HG02763 (cell line): ENCODE results near the gene TSPAN31.
"Not testable (repeated sequence)": the region's sequence is repeated elsewhere in the genome, so short reads cannot be mapped to it uniquely, and the experiment has no call there.

Experiments used
- ATAC-seq: cut with Tn5 transposase; IDR thresholded peaks from one replicate; pipeline ENCODE4 v1.9.1; 2021; ENCODE audit warnings: mild to moderate bottlenecking, moderate library complexity; ENCODE audit not compliant: unreplicated experiment

TSPAN31 gene

DNA sequence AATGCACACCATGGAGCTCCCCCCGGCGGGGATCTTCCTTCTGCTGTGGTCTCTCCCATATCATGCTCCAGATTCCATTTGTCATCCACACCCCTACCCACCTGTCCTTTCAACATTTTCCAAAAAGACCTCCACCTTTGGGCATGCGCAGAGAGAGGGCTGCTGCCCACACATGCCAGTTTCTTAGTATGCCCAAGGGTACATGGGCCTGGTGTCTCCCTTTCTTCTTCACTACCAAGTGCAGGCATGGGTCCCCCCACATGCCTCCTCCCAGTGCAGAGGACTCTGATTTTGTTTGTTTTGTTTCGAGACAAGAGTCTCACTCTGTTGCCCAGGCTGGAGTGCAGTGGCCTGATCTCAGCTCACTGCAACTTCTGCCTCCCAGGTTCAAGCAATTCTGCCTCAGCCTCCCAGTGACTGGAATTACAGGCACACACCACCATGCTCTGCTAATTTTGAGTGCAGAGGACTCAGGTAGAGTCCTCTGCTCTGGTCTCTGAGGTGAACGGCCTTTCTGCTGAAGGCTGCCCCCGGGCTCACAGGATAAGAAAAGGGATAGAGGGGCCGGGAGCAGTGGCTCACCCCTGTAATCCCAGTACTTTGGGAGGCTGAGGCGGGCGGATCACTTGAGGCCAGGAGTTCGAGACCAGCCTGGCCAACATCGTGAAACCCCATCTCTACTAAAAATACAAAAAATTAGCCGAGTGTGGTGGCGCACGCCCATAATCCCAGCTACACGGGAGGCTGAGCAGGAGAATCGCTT, 22.8 kb upstream of the TSPAN31 start:
- ATAC-seq = not testable (repeated sequence)

DNA sequence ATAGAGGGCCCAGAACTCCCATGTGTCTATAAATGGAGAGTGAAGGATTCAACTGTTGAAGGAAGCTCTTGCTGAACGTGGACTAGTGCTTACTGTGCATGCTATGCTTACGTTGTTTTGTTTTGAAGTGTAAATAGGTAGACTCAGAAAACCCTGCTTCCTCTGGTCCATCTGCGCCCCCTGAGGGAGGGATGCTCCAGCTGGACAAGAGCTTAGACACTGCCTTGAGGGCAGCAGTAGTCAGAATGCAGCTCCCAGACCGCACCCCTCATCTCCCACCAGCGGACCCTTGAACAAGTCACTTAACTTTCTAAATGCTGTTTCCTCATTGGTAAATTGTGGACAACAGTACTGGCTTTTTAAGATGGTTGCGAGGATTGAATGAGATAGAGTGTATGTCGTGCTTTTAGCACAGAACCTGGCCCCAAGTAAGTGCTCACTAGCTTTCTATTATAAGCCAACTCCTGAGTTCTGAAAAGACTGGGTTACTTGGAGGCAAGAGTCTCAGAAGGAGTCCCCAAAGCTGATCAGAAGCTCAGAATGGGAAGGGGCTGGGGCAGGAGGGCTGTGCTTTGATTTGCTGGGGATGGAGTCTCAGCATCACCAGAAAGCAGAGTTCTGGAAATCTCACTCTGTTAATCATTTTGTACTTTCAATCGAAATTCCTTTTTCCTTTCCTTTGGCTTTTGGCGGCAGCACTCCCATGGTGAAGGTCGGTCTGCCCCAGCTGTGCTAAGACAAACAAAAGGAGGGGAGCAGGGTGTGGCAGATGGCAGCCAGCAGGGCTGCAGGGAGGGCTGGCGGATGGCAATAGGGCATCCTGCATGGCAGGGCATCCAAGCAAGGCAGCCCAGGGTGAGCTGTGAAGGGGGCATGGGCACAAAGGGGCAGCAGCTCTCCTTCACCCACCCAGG, 21.9 kb upstream of the TSPAN31 start:
- ATAC-seq = no peak

DNA sequence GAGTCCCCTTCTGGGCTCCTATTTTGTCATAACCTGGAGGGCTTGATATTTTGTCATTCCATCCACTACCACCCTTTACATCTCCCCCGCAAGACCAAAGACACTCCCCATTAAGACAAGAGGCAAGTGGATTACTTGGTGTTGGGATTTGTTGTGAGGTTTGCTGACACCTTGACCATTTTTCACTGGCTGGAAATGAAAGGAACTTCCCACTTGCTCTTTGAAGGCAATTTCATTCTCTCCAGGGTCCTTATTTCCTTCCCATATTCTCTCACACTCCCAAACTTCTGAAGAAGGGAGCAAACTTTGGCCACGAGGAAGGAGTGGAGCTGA, 21.2 kb upstream of the TSPAN31 start:
- no peak for ATAC-seq

DNA sequence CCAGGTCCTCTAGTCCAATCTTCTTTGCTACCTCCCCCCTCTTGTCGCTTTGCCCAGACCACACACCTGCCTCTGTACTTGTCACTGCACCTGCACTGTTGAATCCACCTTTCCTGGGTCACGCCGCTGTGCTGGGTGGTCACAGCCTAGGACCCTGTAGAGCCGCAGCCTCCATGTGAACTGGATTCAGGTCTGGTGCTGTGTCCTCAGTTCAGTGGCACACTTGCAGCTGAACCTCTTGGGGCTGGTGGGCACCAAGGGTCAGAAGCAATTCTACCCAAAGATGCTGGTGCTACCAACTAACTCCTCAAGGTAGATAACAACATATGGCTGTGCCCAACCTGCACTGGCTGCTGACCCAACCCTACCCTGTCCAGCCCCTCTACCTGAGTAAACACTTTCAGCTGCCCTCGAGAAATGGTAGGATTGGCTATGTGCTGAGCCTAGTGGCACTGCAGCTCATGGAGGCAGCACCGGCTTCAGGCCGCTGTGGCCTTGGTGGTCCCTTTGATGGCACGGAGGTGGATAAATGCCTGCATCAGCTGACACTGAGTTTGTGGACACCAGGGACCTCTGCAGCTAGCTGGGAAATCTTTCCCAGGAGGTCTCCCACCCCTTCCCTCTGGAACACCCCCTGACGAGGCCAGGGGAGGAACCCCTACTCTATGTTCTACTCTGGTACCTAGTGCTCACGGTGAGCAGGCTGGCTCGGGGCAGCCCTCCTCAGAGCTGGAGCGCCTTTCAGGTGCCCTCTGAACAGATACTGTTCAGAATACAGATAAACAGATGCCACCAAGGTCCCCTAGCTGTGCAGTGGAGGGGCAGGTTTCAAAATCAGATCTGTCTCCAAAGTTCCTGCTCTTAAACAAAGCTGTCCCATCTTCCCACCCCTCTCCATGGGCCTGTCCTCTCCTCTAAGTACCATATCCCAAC, 20.6 kb upstream of the TSPAN31 start:
- no peak for ATAC-seq

DNA sequence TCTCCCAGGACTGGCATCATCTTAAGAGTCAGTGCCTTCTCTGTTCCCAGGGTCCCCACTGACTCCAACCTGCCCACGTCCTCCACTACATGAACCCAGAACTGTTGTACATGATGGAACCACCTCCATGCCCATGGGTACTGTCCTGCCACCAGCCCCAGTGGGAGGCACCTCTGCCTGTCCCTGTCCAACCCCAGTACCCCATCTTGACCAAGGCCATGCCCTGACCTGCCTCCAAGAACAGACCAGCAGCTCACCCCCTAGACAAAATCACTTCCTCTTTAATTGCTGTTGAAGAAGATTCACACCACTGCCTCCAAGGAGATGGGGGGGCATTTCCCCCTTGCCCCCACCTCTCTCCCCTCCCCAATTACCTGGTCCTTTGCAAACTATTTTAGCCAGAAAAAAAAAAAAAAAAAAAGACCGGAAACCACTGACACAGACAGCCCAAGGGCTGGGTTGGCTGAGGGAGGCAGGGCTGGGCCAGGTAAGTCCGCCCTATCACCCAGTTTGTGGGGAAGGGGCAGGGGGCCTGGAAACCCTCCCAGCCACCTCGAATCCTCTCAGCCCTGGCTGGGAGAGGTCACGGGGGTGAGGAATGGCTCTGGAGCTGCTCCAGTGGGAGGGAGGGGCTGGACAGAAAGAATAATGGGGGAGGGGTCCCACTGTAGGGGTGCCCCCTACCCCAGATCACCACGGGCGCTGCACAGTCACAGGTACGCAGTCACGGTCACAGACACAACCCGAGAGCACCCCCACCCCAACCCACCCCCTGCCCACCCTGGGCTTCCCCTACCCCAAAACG, 19.7 kb upstream of the TSPAN31 start:
- ATAC-seq = no peak

DNA sequence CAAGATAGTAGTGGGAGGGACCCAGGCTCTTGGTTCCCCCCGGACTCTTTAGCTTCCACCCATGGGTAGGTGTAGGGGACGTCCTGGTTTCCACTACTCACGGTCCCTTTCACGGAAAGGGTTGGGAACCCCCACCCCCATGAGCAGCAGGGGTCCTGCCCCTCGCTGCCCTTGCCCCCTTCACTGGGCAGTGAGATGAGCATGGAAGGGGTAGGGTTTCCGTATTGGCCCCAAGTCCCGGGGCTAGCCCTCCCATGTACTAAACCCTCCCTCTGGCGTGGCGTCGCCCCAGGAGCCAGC, 19.0 kb upstream of the TSPAN31 start:
- no peak for ATAC-seq

DNA sequence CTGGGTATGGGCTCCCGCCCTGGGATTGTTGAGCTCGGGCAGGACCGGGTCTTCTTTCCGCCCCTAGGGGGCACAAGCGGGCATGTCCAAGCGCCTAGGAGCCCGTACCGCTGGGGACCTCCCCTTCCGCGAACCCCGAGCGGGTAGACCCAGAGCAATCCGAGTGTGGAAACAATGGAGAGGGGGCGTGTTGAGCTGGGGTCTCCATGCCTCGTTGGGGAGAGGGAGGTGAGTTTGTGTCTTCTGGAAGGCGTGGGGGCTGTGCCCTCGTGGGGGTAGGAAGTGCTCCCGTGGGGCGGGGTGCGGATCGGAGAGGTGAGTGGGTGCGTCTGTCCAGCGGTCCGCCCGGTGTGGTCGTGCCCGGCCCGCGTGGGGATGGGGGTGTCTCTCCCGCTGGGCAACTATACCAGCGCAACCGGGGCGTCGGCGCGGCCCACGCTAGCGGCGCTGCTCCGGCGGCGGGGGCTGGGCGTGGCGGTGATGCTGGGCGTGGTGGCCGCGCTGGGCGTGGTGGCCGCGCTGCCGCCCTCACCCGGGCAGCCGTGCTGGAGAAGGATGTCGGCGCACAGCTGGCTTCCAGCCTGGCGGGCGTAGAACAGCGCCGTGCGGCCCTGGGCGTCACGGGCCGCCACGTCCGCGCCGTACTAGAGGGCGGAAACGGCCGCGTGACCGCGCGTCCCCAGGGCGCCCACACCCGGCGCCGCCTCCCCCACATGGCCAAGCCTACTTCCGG, 18.5 kb upstream of the TSPAN31 start:
- ATAC-seq = no peak

DNA sequence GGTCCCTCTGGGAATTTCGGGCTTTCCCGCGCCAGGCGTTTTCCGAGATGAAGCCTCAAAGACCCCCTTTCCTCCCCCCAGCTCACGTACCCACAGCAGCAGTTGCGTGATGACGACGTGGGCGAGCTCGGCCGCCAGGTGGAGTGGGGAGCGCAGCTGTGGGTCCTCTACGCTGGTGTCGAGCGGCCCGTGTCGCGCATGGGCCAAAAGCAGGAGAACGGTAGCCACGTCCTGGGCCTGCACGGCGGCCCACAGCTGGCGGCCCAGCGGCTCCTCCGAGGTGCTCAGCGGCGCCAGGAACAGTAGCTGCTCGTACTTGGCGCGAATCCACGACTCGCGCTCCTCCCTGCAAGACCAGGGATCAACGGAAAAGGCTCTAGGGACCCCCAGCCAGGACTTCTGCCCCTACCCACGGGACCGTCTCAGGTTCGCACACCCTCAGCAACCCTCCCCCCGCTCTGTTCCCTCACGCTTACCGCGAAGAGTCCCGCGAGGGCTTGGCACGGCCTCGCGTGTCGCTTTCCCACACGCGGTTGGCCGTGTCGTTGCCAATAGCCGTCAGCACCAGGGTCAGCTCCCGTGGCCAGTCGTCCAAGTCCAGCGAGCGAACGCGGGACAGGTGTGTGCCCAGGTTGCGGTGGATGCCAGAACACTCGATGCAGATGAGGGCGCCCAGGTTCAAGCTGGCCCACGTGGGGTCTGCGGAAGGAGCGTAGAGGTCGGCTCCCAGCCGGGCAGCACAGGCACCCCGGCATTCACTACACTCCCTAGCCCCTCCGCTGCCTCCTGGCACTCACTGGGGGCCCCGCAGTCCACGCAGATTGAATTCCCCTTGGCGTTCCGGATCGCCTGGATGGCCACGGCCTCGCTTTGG, 17.7 kb upstream of the TSPAN31 start:
- no peak for ATAC-seq

DNA sequence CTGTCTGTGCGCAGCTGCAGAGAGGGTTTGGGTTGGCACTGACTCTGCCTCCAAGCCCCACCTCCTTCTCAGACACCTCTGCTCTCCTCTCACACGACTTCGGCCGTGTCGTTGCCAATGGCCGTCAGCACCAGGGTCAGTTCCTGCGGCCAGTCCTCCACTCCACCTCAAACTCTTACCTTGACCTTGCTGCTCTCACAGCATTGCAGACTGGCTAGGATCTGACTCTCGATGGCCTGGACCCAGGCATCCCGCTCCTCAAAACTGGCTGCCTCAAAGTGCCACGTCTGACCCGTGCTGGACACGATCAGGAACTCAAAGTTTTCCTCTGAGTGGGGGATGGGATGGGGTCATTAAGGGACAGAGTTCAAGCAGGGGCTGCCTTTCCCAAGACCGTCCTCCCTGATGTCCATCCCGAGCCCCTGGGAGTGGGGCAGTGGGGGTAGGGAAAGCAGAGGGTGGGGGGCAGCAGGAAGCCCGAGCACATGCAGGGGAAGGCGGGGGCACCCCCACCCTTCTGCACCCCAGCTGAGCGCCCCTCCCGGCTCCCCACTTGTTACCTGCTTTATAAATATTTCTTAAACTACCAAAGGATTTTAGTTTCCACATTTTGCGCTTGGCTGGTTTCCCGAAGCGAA, 17.0 kb upstream of the TSPAN31 start:
- no peak for ATAC-seq

DNA sequence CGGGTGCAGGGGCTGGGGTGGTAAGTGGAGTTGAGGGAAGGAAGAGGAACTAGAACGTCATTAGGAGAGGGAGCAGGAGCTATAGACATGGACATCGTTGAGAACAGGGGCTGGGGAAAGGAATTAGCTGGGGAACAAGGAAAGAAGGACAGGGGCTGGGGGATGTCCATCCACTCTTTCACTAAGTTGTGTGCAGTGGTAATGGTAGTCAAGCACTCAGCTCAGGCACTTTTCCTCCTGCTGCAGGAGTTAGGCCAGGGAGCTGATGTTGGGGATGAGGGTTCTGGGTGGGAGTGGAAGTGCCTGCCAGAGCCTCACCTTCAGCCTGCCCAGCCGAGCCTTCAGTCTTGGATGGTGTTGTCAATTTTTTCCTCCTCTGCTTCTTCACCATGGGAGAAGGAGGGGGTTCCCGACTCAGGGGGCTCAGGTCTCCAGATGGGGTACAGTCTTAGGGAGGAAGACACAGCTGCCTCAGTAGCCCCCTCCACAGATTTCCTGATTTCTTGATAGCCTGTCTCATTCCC, 15.5 kb upstream of the TSPAN31 start:
- no peak for ATAC-seq

DNA sequence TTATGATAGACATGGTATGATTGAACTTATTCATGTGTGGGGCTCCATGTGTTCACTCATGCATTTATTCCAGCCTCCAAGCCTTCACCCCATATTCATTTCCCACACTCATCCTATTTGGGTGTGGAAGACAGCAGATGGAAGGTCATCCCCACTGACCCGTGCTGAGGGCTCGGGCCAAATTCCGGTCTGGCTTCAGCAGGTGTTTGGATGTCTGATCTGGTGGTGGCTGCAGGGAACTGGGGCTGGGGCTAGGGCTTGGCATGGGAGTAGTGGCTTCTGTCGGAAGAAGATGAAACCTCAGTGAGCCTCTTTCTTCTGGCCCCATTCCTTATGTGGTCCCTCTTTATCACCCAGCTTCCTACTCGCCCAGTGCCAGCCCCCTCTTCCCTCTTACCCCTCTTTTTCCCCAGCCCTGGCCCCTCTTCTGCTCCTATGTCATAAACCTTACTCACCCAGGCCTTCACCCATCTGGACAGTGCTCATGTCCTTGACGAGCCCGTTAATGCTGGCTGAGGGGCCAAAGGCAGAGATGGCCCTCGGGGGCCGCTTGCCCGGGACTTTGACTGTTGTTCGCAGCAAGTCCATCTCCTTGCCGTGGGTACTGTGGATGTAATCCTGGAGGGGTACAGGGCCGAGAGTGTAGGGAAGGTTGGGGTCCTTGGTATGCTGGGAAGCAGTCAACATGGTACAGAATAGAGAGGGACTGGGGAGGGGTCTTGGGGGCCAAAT, 14.3 kb upstream of the TSPAN31 start:
- ATAC-seq = no peak

DNA sequence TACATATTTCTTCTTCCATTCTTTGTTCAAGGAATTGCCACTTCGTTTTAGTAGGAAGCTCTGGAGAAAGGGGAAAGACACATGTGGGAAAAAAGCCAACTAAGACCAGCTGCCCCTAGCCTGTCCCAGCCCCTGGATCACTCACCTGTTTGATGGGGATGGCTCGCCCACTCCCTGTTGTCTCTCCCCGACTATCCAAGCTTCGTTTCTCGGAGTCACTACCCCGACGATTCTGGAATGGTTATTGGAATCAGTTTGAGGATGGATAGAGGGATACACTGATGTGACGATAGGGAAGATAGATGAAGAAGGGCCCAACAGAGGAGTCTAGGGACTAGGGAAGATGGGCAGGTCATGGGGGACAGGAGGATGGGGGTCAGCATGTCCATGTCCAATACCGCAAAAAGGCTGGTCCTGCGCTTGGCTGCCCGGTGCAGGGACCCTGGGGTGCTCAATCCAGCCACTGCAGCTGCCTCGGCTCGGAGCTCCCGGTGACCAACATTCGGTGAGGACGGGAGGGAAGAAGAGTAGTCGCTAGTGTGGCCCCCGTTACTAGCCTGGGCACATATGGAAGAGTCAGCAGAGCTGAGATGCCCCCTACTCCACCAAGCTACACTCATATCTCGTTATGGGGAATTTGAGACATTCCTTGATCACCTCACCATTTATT, 13.3 kb upstream of the TSPAN31 start:
- no peak for ATAC-seq

DNA sequence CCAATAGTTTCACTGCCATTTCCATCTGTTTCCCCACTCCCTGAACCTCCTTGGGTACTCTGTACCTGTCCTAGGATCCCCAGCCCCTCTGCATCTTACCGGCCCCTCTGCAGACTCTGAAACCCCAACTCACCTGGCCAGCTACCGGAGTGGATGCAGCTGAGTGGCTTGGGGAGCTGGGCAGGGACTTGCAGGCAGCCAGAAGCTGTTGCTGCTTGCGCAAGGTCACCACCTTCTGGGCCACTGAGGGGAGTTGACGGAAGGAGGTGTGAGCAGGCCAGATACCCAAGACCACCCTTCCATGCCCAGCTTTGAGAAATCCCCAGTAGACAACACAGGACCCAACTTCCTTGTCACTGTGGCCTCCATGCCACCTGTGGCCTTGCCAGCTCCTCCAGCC, 12.6 kb upstream of the TSPAN31 start:
- ATAC-seq = no peak

DNA sequence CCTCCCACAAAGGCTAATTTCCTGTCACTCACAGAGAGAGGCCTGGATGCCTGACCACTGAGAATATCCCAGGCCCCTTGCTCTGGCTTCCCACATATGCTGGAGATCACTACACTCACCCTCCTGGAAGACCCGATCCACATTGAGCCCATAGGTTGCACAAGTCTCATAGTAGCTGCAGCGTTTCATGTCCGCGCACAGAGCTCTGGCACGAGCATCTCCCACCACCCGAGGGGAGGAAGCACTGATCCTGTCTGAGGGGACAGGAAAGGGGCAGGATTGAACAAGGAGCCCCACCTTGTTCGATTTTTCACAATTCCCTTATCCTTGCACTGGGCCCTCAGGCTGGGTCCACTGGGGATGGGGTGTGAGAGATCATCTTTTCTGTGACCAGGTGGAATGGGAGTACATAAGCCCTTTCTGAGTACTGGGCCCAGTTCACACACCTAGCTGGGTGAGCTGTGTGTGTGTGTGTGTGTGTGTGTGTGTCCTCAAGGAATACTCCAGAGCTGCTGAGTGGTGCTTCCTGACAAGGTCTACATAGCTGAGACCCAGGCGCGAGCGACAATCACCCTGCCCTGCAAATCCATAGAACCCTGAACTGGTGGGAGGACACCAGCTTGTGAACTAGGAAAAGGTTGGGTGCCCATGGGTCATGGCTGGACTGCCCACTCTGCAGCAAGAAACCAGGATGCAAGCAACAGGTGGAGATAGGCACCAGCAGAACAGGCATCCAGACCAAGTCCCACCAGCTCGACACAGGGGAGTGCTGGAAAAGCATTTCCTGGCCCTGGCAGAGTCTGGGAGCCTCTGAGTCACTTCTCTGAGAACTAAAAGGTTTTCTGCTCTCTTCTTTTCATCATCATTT, 11.9 kb upstream of the TSPAN31 start:
- ATAC-seq = no peak

DNA sequence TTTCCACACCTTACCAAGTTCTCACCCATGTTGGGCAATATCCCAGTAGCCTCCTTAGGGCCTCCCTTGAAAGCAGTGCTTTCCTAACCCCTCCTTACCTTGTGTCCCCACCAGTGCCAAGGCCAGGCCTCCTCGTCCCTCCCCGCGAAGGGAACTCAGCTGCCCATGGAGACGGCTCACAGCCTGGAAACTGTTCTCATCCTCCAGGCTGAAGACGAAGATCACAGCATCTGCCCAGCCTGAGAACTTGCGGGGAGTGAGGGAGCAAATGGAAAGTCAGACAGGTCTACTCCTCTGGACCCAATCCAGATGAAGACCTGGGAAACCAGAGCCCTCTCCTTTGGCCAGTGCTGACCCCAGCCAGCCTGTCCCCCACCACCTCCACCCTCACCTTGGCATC, 10.9 kb upstream of the TSPAN31 start:
- ATAC-seq = no peak

DNA sequence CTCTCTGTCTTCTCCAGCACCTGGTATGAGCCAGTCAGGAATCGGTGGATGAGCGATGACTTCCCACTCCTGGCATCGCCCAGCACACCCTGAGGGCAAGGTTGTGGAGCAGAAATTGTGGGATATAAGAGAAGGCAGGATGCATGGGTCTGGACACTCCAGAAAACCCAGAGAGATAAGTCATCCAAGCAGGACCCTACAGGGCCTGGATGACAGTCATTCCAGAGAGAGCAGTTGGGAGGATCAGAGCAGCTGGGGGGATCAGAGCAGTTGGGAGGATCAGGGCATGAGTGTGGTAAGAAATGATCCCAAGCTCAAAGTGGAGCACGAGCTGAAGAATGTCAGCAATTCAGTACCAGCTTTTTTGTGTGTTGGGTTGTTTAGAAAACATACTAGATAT, 10.2 kb upstream of the TSPAN31 start:
- no peak for ATAC-seq
